Keratinocyte (primary cell): ENCODE data around the gene CIAO1. TPM values are rescaled to one million over a fixed set of nuclear protein-coding genes. Genes with fewer than 3 reads are reported as not detected.

Source experiments
- DNase-seq: peaks from one replicate; pipeline ENCODE4 v3.0.0-alpha.2; 2011; ENCODE audit warnings: low read depth, missing footprints, low spot score
- FAIRE-seq: peaks from 2 replicates; lab custom pipeline; 2011; peaks lifted over from hg19 to GRCh38; lab: Jason Lieb, UNC
- H2AFZ ChIP-seq: 2 replicates; pipeline ENCODE4 v1.6.0; 2012; ENCODE audit warnings: low read length, control low read depth, inconsistent platforms; ENCODE audit not compliant: control insufficient read depth
- H3K27ac ChIP-seq: 2 replicates; pipeline ENCODE4 v1.5.1; 2011; ENCODE audit warnings: low read length; ENCODE audit not compliant: control insufficient read depth, insufficient read depth
- H3K27me3 ChIP-seq: 3 replicates; pipeline ENCODE4 v1.6.0; 2011; ENCODE audit warnings: low read length; ENCODE audit not compliant: control insufficient read depth, insufficient read depth; ENCODE audit errors: extremely low read depth
- H3K36me3 ChIP-seq, 2 experiments: 2 replicates in 1 of 2; 3 replicates in 1 of 2; pipeline ENCODE4 v1.5.1; 2011; ENCODE audit warnings: low read length in 2 of 2, mild to moderate bottlenecking in 1 of 2; ENCODE audit not compliant: control insufficient read depth in 2 of 2, insufficient read depth in 2 of 2; ENCODE audit errors: extremely low read depth in 1 of 2
- H3K4me1 ChIP-seq: 3 replicates; pipeline ENCODE4 v1.5.1; 2011; ENCODE audit warnings: low read length; ENCODE audit not compliant: control insufficient read depth, insufficient read depth; ENCODE audit errors: extremely low read depth
- H3K4me2 ChIP-seq: 3 replicates; pipeline ENCODE4 v1.6.0; 2011; ENCODE audit warnings: low read depth, low read length; ENCODE audit not compliant: control insufficient read depth, insufficient read depth; ENCODE audit errors: extremely low read depth
- H3K4me3 ChIP-seq, 3 experiments: fragments of 200-600 bp in 1 of 3; sonication (generic) in 1 of 3; 2 replicates in 2 of 3; 3 replicates in 1 of 3; pipeline ENCODE4 v1.5.1; 2011 to 2016; ENCODE audit warnings: low read length in 3 of 3, mild to moderate bottlenecking in 3 of 3, control low read depth in 2 of 3, inconsistent platforms in 1 of 3, low read depth in 1 of 3, mixed read lengths in 1 of 3, mixed run types in 1 of 3, moderate library complexity in 1 of 3; ENCODE audit not compliant: control insufficient read depth in 2 of 3, insufficient read depth in 2 of 3; ENCODE audit errors: extremely low read depth in 1 of 3
- H3K79me2 ChIP-seq: 2 replicates; pipeline ENCODE4 v1.6.0; 2012; ENCODE audit warnings: low read length; ENCODE audit not compliant: control insufficient read depth, insufficient read depth
- H3K9ac ChIP-seq: 3 replicates; pipeline ENCODE4 v1.6.0; 2011; ENCODE audit warnings: low read length; ENCODE audit not compliant: control insufficient read depth, insufficient read depth; ENCODE audit errors: extremely low read depth
- H3K9me1 ChIP-seq: 3 replicates; pipeline ENCODE4 v1.6.0; 2011; ENCODE audit warnings: low read length; ENCODE audit not compliant: control insufficient read depth, insufficient read depth; ENCODE audit errors: extremely low read depth
- H3K9me3 ChIP-seq: 2 replicates; pipeline ENCODE4 v1.5.1; 2012; ENCODE audit warnings: low read depth, low read length; ENCODE audit not compliant: control insufficient read depth
- H4K20me1 ChIP-seq: 3 replicates; pipeline ENCODE4 v1.6.0; 2011; ENCODE audit warnings: low read length; ENCODE audit not compliant: control insufficient read depth, insufficient read depth; ENCODE audit errors: extremely low read depth
- CTCF ChIP-seq, 3 experiments: IDR thresholded peaks in 1 of 3; conservative IDR thresholded peaks in 1 of 3; optimal IDR thresholded peaks in 1 of 3; 2 replicates in 2 of 3; 3 replicates in 1 of 3; pipeline versions ENCODE3 to v1.5.1; 2011; ENCODE audit warnings: low read length in 3 of 3, mild to moderate bottlenecking in 3 of 3, moderate library complexity in 2 of 3, control low read depth in 1 of 3, inconsistent platforms in 1 of 3; ENCODE audit not compliant: insufficient read depth in 2 of 3; ENCODE audit errors: extremely low read depth in 1 of 3
- EZH2 ChIP-seq: IDR thresholded peaks from one replicate; pipeline ENCODE4 v1.6.1; 2012; ENCODE audit warnings: inconsistent platforms, mild to moderate bottlenecking, low read length, moderate library complexity
- dilution Hi-C: fragments of 300-500 bp; cut with MboI; formaldehyde crosslinking; loops from one replicate; pipeline ENCODE4 v1.7.0; 2020; ENCODE audit warnings: low sequenced_read_pairs; ENCODE audit not compliant: extremely low pct_ligation_motif_present
- polyA plus RNA-seq, 5 experiments: library from polyadenylated mRNA; depleted of rRNA in 3 of 5; stranded (reverse) in 3 of 5; stranded (forward) in 1 of 5; unstranded in 1 of 5; fragments of >200 nt; gene quantifications; 1 replicate in 1 of 5; 2 replicates in 3 of 5; 3 replicates in 1 of 5; pipeline versions ENCODE4 v1.2.1 to v1.2.3, GENCODE V29; 2011 to 2012; ENCODE audit warnings: missing spikeins in 2 of 5, low read depth in 1 of 5, low replicate concordance in 1 of 5

CIAO1 gene
- polyA plus RNA-seq, 1 donor (not counting 4 experiments of a cell fraction or from before 2014, with no cell fraction given): 67.4 TPM

- Histone ChIP-seq H3K4me3 (no peak overlapping the region), H3K36me3 (no peaks in the 10 kb centered on the region), H2AFZ (no peak overlapping the region), H4K20me1 (no peaks in the 10 kb centered on the region), H3K4me1 (no peaks in the 10 kb centered on the region), H3K4me2 (no peak overlapping the region), H3K9ac (no peak overlapping the region), H3K9me3 (no peaks in the 10 kb centered on the region), H3K79me2 (no peaks in the 10 kb centered on the region), H3K27ac (no peak overlapping the region), H3K27me3 (no peaks in the 10 kb centered on the region), H3K9me1 (no peaks in the 10 kb centered on the region)
- no peak for FAIRE-seq
- TF ChIP-seq EZH2 (no peak), CTCF (optimal IDR thresholded peaks at IDR 0.05 in 1 of 3, IDR thresholded peaks at IDR 0.05 in 1 of 3, conservative IDR thresholded peaks at IDR 0.05 in 1 of 3; ENCODE audit: extremely low read depth in 1 of 3, insufficient read depth in 2 of 3, low read length in 3 of 3) (no peak)
- DNase-seq: no peak
- dilution Hi-C loops: no loop called here
Measured at GRCh38 chr2:96315005-96315399, 49.0 kb downstream of the CIAO1 start.

GRCh38 chr2:96315400-96316071, 49.5 kb downstream of the CIAO1 start:
- Histone ChIP-seq H3K27me3 (no peaks in the 10 kb centered on the region), H3K36me3 (no peaks in the 10 kb centered on the region), H3K4me2 (no peak overlapping the region), H3K9me3 (no peaks in the 10 kb centered on the region), H3K9ac (no peak overlapping the region), H3K4me1 (no peaks in the 10 kb centered on the region), H3K27ac (no peak overlapping the region), H3K4me3 (no peak overlapping the region), H4K20me1 (no peaks in the 10 kb centered on the region), H3K9me1 (no peaks in the 10 kb centered on the region), H2AFZ (no peak overlapping the region), H3K79me2 (no peaks in the 10 kb centered on the region)
- DNase-seq (no peak), FAIRE-seq (no peak)
- TF ChIP-seq CTCF (optimal IDR thresholded peaks at IDR 0.05 in 1 of 3, IDR thresholded peaks at IDR 0.05 in 1 of 3, conservative IDR thresholded peaks at IDR 0.05 in 1 of 3; ENCODE audit: extremely low read depth in 1 of 3, insufficient read depth in 2 of 3, low read length in 3 of 3) (no peak), EZH2 (no peak)
- dilution Hi-C loops: no loop called here
